HG02970 (cell line): ENCODE data around the gene FTCD.
"Not testable (repeated sequence)": the region's sequence is repeated elsewhere in the genome, so short reads cannot be mapped to it uniquely, and the experiment has no call there.

ENCODE experiments used
- ATAC-seq: cut with Tn5 transposase; IDR thresholded peaks from one replicate; pipeline ENCODE4 v1.9.1; 2021; ENCODE audit warnings: mild to moderate bottlenecking, moderate library complexity, moderate number of reproducible peaks; ENCODE audit not compliant: unreplicated experiment, low FRiP score

FTCD gene

DNA sequence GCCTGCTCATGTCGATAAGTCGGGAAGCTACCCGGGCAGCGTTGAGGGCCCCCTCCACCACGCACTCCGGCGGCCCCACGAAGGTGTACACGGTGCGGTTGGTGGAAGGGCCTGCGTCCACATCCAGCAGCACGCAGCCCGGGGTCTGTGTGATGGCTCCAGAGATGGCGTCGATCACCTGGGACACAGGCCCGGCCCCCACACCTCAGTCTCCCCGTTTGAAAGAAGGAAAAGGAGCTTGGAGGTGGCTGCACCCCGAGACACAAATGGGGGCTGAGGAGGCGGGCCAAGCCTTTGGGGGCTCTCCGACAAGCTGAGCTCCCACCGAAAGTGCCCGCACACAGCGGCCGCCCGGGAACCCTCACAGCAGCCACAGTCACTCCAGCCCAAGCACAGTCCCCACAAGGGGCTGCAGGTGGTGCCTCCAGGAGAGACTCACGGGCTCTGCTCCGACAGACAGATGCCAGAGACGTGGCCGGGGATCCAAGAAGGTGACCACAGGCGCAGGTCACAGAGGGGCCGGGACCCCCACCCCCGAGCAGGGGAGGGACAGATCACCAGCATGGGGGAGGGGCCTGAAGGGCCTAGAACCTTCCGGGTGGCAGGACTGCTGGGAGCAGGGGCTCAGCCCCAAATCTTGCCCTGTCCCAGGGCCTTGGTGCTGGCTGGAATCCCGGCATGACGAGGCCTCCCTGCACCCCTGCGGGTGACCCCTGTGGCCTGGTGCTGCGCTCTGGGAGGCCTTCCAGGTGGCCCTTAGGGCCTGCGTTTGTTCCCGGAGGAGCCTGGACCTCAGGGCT lies 1.0 kb downstream of the FTCD start:
- no peak for ATAC-seq

DNA sequence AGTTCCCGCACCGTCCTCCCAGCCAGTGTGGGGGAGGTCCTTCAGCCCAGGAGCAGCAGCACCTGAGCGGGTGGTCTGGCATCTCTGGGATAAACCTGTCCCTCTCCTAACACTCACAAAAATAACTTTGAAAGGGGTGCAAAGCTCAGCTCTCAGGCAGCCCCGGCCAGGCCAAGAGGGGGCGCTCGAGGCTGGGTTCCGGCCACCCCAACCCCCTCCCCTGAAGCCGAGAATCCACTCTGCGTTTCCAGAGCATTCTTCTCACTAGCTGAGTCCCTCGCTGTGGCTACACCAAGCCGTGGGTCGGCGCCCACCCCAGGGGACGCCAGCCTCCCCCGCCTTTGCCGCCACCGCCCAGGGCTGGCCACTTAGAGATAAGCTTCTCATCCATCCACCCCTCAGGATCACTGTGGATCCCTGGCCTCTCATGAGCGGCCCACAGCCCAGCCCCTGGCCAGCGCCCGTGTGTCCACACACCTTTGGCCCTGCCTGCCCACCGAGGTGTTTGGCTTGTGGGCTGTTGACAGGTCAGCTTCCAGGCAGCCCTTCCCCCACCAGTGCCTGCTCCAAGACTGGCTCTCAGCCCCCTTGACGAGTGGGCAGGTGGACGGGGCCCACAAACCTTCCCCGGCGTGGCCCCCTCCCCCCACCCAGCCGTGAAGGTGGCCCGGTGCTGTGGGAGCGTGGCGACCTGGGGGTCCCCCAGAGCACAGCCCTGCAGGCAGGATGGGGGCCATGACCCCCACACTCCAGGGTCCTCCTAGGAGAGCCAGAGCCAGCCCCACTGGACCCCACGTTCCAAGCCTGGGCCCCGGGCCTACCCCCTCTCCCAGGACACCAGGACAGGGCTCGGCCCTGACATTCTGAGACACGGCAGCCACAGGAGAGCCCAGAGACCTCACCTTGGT lies 1.9 kb downstream of the FTCD start:
- ATAC-seq = no peak

DNA sequence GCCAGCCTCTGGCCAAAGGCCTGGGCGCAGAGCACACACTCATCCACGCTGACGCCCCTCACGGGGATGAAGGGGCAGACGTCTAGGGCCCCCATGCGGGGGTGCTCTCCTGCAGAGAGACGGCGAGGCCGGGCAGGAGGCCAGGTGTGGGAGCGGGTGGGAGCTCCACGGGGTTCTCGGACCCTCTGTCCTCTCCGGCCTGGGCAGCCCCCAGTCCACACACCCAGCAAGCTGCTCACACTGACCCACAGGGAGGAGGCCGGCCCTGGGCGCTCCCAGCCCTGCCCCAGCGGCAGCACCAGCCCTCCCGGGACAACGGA lies 2.5 kb downstream of the FTCD start:
- no peak for ATAC-seq

DNA sequence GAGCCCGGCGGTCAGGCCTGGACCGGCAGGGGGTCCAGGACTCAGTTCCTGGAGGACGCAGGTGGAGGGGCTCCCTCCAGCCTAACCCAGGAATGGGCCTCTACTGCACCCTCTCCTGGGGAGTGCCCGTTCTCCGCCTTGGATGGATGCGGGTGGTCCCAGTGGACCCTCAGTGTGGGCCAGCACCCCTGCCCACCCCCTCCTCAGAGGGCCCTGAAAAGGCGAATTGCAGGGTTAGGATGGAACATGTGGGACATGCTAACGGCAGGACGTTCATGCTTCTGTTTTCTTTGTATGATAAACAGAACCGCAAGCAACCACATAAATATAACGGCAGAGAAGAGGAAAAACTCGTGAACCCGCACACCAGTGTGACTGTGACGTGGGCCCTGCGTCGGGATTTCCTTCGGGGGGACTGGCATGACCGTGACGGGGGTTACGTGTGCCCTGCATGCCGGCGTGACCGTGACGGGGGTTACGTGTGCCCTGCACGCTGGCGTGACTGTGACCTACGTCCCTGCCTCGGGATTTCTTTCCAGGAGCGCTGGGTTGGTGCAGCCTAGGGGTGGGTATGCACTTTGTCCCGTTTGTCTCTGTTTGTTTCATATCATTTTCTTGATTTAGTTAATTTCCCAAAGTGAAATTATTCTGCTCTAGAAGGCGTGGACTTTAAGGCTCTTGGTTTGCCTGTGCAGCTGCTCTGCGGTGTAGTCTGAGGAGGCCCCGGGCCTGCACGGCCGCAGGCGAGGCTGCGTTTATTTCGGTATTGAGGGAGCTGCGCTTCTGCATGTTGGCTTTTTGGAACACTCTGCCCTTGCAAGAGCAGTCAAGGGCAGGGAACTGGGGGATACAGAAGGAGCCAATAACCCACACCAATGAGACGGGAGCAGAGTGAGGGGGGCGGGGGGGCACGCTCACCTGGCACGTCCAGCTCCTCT lies 3.1 kb downstream of the FTCD start:
- ATAC-seq = no peak

DNA sequence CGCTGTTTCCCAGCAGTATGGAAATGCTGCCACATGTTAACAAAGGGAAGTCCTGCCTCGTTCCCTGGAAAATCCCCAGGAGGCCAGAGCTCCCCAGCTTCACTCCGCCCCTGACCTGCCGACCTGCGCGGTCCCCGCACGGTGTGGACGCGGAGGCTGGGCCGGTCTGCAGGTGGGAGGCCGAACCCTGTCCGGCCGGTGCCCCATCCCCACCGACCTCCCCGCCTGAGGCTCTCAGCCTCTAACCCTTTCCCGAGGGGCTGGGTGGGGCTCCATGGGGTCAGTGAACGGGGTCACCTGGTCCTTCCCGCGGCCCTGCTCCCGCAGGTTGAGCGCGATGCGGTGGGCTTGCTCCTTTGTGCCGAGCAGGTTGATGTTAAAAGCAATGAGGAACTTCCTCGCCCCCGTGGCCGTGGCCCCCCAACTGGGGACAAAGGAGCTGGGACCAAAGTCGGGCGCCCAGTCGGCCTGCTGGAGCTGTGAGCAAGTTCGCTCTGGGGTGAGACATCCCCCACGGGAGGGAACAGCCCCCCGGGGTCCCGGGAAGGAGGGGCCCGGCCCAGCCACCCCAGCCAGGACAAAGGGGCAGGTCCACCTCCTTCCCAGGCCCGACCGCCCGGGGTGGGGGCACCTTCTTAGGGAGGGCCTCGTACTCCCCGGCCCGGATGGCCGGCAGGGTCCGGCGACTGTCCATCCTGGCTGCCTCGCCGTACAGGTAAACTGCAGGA lies 4.0 kb downstream of the FTCD start:
- no peak for ATAC-seq

DNA sequence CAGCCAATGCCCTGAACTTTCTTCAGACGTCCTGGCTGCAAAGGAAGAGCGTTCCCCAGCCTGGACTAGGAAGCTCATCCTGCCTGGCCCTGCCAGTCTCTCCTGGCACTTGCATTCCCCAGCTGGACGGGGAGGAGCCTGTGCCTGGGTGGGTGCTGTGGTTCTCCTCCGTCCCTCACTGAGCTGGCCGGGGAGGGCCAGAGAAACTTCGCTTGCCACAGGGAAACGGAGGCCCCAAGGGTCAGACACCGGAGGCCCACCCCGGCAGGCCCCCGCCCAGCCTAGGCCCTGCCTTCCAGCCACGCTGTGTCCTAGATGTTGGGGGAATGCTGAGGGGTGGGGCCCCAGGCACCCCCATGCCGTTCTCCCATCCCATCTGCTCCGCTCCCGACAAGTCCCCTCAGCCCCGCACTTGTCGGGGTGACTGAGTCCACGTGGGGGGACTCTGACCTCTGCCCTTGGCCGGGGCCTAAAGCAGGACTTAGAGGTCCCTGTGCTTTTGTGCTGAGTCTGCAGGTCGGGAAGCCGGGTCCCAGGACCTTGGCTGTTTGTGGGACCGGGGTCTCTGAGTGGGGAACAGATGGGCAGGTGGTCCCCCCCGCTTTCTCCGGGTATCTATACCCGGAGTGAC lies 4.8 kb downstream of the FTCD start:
- ATAC-seq = no peak

DNA sequence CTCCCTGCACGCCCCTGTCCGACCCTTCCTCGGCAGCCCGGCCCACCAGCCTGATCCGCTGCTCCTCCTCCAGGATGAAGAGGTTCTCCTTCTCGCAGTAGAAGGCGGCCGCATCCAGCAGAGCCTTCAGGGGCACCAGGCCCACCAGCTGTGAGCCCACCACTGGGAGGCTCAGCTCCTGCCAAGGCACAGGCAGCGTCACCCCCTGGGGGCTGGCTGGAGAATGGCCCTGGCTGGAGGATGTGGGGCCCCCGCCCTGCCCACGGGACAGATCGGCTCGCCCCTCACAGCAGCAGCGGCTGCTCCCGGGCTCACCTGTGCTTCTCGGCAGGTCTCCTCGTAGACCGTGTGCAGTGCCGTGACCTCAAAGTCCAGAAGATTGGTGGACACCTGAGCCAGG lies 5.3 kb downstream of the FTCD start:
- no peak for ATAC-seq

DNA sequence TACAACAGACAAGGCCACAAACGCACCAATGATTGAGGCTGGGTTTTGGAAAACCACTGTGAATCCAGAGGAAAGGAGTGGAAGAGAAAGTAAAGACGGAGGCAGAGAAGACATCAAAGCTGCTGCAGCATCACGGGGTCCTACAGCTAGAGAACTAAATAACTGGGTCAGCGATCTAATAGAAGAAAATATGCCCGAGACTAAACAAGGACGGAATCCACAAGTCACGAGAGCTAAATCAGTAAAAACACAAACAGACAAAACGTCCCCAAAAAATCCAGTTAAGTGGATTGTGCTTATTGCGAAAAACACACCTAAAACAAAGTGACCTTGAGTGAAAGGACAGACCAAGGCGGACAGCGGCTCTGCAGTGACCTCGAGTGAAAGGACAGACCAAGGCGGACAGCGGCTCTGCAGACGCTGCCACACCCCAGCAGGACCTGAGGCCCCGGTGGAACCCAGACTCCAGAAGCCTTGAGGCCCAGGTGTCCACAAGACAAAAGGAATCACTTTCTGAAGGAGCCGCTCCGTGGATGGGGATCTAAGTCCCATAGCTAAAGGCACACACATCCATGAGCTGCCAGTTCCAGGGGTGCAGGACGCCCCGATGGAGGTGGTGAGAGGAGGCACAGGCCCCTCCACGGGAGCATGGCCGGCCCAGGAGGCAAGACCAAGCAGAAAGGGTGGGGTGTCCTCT lies 6.0 kb downstream of the FTCD start:
- no peak for ATAC-seq

DNA sequence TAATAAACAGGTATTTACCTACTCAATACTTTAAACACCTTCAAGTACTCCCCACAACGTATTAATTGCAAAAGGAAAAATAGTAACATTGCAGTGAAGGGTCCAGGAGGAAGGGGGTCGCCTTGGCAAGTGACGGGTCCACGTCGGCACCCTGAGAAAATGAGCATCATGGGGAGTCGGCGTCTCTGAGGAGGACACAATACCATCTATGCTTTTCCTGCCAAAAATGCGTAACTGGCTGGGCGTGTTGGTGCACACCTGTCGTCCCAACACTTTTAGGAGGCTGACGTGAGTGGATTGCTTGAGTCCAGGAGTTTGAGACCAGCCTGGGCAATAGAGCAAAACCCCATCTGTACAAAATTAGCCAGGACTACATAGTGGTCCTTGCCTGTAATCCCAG lies 7.3 kb downstream of the FTCD start:
- no peak for ATAC-seq

DNA sequence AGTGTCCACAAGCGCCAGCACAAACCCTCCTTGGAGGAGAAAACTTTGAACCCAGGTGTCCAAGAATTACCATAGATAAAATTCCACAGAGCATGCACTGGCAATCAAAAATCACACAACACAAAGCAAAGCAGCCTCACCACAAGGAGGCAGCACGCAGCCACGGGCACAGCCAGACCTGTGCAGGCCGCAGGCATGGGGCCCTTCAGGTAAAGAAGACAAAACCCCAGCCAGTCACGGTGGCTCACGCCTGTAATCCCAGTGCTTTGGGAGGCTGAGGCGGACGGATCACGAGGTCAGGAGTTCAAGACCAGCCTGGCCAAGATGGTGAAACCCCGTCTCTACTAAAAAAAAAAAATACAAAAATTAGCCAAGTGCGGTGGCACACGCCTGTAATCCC lies 8.0 kb downstream of the FTCD start:
- not testable (repeated sequence) for ATAC-seq

DNA sequence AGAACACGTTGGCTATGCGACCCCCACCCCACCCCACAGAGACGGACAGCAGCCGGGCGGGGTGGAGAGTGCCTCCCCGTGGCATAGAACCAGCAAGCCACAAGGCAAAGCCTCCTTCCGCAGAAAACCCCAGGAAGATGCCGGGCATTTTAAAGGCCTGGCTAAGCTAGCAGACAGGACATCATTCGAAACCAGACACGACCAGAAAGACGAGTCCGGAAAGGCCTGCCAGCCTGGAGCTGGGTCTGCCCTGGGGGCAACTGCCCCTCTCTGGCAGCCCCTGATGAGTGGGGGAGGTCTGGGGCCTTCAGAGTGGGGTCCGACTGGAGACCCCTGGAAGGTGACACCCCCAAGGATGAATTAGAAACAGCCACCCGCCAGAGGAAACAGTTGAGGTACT lies 8.5 kb downstream of the FTCD start:
- ATAC-seq = no peak

DNA sequence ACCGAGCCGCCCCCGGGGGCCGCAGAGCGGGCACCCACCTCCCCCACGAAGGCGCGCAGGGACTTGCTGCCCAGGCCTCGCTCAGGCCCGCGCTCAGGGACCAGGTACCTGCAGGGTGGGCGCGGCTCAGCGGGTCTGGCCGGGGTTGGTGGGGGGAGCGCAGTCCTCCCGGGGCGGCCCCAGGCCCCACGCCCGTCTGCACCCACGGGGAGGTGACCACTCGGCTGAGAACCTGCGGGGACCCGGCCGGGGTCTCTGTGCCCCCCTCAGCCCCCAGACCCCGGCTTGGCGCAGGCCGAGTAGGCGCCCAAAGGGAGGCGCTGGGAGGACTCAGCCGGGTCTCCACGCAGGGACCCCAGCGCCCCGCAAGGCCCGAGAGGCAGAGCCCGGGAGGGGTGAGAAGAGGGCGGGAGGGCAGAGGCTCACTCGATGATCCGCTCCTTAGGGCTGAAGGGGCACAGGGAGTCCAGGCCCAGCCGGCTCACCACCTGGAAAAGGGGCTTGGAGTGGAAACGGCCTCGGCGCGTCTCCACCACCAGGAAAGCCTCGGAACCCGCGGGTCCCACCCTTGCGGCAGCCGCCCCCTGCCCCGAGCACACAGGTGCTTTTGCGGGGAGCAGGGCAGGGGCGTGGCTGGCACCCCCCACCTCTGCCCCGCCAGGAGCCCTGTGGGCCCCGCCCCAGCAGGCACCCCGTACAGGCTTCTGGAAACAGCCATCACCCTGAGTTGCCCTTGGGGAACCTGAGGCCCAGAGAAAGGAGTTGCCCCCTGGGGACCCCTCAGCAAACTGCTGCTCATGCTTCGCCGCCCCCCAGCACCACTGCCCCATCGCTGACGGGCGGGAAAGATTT lies 9.3 kb downstream of the FTCD start:
- no peak for ATAC-seq

DNA sequence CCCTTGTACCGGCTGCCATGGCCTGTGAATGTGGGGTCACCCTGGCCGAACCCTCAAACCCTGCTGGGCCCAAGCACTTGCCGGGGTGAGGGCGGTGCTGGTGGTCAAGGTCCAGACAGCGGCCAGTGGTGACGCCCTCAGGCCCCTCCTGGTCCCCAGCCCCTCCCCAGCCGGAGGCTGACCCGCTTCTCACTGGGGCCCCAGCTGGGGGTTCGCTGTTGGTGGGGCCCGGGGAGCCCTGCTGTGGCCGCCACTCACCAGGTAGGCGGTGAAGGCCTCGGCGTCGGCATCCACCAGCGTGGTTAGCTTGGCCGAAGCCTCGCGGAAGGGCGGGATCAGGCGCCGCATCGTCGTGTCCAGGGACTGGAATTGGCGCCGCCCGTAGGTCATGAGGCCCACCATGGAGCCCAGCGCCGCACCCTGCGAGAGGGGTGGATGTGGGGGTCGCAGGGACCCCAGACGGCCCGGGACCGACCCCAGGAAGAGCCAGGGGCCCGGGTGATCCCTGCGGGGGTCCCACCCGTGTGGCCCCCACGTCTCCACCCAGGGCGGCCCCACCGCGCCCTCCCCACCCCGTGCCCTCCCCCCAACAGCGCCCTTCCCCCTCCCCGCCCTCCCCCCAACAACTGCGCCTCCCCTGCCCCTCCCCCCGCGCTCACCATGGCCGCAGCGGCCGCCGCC lies 10.1 kb downstream of the FTCD start:
- no peak for ATAC-seq

DNA sequence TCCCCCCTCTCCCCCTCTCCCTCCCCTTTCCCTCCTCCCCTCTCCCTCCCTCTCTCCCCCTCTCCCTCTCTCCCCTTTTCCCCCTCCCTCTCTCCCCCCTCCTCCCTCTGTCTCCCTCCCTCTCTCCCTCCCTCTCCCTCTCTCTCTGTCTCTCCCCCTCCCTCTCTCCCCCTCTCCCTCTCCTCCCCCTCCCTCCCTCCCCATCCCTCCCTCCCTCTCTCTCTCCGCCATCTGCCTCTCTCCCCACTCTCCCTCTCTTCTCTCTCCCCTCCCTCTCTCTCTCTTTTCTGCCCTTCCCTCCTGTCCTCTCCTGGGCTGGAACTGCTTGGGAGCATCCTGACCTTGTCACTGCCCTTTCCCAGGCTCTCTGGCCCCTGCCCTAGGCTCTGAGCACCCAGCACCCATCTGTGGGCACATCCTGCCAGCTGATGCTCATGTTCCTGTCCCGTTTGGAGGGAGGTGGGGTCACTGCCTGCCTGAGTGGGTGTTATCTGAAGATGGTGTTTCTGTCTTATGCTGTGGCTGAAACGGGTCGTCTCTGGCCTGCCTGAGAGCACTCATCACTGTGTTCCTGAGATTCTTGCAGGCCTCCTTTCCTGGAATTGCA lies 10.8 kb downstream of the FTCD start:
- ATAC-seq = no peak

DNA sequence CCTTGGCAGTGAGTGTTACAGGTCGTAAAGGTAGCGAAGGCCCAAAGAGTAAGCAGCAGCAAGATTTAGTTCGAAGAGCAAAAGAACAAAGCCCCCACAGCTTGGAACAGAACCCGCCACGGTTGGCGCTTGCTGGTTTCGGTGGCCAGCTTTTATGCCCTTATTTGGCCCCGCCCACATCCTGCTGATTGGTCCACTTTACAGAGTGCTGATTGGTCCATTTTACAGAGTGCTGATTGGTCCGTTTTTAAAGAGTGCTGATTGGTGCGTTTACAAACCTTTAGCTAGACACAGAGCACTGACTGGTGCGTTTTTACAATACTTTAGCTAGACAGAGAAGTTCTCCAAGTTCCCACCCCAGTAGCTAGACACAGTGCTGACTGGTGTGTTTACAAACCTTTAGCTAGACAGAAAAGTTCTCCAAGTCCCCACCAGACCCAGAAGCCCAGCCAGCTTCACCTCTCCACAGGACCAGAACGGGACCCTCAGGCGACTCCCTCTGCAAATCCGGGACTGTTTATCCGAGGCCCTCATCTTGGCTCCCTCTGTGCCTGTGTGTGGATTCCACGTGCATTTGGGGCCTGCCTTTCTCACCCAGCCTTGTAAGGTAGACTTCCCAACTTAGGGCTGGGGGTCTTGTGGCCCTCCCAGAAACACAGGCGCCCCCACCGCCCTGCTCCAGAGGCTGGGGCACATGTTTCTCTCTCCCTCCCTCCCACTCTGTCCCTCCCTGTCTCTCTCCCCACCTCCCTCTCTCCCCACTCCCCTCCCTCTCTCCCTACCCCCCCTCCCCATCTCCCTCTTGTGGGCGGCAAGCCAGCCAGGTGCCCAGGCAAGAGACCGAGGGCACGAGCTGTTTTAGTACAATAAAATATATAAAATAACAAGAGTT lies 12.6 kb downstream of the FTCD start:
- ATAC-seq = no peak
